ENCODE results near the gene BMPR1B.

GRCh38 chr4:94831607-94832006 is 73.9 kb downstream of the BMPR1B start:
- no peak for TF ChIP-seq CTCF (IDR thresholded peaks at IDR 0.05; ENCODE audit: low read depth, low read length, missing input control)
- no peak for TF ChIP-seq YY1 (IDR thresholded peaks at IDR 0.05)
- TF ChIP-seq GABPA (IDR thresholded peaks at IDR 0.05 in 1 of 2, conservative IDR thresholded peaks at IDR 0.05 in 1 of 2) = no peak
- no peak for TF ChIP-seq JUND (IDR thresholded peaks at IDR 0.05)
- TF ChIP-seq TAF1 (conservative IDR thresholded peaks at IDR 0.05) = no peak
- no peak for TF ChIP-seq SP1 (IDR thresholded peaks at IDR 0.05)
- no peak for TF ChIP-seq MAX (IDR thresholded peaks at IDR 0.05)
- no peak for TF ChIP-seq RAD21 (IDR thresholded peaks at IDR 0.05)
- TF ChIP-seq REST (IDR thresholded peaks at IDR 0.05) = no peak
- TF ChIP-seq FOXA1 (IDR thresholded peaks at IDR 0.05) = no peak

All from liver (tissue), 3 donors.